NOMO-1 treated with dmso at 0.1 percent for 144 hours (cell line): ENCODE results near the gene MTHFD1.
"Not testable (repeated sequence)": the region's sequence is repeated elsewhere in the genome, so short reads cannot be mapped to it uniquely, and the experiment has no call there.

ENCODE experiments used
- DNase-seq: peaks from one replicate; lab custom pipeline; 2025; ENCODE audit not compliant: unreplicated experiment; lab: John Stamatoyannopoulos, UW

Gene MTHFD1

DNA sequence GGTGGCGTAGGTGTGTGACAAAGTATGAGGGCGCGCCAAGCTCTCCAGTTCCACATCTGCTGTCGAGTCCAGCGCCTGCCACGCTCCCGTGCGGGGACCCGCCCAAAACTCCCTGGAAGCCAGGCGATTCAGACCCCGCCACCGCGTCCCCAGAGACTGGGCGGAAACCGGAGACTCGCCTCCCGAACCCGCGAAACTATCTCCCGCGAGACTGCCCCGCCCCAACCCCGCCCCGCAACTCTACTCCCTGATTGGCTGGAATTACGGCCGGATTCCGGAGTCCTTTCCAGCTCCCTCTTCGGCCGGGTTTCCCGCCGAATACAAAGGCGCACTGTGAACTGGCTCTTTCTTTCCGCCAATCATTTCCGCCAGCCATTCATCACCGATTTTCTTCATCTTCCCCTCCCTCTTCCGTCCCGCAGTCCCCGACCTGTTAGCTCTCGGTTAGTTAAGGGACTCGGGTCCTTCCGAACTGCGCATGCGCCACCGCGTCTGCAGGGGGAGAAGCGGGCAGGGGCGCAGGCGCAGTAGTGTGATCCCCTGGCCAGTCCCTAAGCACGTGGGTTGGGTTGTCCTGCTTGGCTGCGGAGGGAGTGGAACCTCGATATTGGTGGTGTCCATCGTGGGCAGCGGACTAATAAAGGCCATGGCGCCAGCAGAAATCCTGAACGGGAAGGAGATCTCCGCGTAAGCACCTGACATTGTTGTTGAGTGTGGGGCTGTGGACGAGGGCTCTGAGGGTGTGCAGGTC lies at the start of gene MTHFD1:
MTHFD1 (plus strand) TSS at position 572 of the 751 bp plus-strand sequence; CDS start at position 647, 75 bp downstream.
- peak; percentile 98 for DNase-seq

DNA sequence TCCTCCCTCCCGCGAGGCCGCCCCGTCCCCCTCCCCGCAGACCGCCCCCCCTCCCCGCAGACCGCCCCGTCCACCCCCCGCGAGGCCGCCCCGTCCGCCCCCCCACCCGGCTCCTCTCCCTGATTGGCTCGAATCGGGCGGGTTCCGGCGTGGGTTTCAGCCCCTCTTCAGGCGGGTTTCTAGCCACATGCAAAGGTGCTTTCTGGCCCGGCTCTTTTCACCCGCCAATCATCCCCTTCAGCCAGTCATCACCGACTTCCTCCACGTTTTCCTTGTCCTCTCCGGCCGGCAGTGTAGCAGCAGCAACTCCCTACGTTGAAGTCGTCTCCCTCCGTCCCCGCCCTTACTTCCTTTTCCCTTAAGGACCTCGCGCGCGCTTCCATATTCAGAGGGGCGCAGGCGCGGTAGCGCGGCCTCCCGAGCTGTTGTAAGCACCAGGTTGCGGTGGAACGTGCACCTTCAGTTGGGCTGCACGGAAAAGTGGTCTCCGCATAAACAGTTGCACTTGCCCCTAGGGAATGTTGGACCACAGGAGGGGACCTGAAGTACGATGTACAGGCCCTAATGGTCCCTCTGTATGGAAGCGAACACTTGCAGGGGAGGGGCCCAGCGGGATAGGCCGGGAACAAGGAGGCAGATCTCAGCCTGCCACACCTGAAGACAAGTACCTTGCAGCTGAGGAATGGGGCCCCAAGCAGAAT lies 49.4 kb upstream of the MTHFD1 start:
- peak; percentile 99 for DNase-seq

DNA sequence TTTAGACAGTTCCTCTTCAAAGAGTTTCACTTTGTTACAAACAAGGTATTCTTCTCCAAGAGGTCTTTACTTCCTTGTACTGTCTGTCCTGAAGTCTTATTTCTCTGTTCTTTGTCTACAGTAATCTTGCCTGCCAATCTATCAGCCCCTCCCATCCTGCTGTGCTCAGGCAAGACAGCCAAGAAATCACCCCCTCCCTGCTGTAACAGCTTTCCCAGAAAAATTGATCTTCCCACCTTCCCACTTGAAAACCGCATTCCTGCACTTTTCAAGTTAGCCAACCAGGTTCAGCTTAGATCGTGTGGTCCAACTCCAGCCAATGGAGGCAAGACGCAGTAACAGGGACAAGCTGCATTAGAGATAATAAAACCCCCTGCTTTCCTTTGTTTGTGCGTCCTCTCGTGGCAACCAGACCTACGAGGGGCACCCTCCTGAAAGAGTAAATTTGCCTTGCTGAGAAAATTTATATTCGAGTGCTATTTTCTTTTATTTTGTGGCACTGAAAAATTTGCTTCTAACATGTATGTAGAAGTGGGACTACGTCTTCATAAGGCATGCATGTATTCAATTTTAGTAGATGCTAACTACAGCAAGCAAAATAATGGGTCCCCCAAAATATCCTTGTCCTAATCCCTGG lies 47.5 kb upstream of the MTHFD1 start:
- DNase-seq, result no peak

DNA sequence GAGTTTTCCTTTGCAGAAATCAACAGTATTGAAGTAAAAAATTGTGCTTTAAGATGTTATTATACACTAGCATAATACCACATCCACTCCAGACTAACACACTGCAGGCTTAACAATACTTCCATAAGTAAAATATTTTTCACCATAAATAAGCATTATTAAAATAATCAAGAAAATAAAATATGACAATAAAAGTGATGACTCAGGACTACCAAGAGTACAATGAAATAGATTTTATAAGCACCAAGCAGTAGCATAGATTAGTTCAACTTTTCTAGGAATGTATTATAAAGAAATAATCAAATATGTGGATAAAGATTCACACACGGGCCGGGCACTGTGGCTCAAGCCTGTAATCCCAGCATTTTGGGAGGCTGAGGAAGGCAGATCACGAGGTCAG lies 40.4 kb upstream of the MTHFD1 start:
- no peak for DNase-seq

DNA sequence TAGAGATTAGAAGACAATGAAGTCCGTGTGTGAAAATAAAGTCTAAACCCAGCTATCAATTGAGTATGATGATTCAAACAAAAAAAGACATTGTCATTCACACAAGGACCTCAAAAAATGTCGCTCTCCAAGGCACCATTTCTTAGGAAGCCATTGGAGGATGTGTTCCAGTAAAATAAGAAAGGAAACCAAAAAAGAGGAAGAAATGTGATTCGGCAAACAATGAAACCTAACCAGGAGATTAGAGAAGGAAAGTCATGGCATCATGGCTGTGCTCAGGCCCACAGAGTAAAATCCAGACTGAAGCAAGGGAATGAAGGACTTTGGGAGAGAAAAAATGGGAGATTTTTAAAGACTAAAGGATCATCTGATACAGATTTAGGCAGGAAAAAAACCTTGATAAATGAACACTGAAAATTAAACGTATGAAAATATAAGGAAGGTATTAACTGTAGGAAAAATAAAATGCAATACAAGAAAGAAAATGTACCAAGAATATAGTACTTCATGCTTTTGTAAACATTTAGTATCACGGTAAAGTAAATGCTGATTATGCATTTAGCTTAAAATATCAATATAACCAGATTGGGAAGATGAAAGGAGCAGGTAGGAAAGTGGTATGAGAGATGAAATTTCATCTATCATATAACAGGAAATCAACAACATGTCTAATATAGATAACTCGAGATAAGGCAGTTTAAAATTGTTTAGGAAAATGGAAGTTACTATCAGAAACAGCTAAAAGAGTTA lies 38.2 kb upstream of the MTHFD1 start:
- no peak for DNase-seq

DNA sequence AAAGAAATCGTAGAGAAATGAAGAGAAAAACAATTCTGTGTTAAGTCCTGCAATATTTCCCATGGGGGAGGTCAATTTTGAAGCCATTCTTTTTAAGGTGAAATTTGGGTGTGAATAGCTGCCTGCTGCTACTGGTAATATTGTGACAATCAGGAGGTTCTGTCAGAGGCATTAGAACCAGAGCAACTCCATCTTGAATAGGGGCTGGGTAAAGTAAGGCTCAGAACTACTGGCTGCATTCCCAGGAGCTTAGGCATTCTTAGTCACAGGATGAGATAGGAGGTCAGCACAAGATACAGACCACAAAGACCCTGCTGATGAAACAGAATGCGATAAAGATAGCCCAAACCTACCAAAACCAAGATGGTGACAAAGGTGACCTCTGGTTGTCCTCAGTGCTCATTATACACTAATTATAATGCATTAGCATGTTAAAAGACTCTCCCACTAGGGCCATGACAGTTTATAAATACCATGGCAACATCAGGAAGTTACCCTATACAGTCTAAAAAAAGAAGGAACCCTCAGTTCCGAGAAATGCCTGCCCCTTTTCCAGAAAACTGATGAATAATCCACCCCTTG lies 24.8 kb upstream of the MTHFD1 start:
- DNase-seq, result no peak

DNA sequence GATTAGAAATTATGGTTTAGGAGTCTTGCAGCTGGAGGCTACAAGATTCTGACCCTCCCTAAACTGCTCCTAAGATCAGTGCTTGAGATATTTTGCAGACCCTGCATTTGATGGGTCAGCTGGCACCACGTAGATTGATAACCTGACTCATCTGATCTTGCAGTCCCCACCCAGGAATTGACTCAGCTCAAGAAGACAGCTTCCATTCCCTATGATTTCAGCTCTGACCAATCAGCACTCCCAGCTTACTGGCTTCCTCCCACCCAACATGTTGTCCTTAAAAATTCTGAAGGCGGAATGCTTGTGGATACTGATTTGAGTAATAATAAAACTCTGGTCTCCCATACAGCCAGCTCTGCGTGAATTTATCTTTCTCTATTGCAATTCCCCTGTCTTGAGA lies 23.2 kb upstream of the MTHFD1 start:
- no peak for DNase-seq

DNA sequence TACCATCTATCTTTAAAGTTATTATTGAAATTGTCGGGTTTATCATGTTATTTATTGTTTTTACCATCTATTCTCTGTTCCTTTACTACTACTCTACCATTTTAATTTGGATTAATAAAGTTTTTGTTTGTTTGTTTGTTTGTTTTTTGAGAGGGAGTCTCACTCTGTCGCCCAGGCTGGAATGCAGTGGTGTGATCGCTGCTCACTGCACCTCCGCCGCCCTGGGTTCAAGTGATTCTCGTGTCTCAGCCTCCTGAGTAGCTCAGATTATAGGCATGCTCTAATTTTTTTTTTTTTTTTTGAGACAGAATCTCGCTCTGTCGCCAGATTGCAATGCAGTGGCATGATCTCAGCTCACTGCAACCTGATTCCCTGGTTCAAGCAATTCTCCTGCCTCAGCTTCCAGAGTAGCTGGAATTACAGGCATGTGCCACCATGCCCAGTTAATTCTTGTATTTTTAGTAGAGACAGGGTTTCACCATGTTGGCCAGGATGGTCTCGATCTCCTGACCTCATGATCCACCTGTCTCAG lies 22.7 kb upstream of the MTHFD1 start:
- not testable (repeated sequence) for DNase-seq

DNA sequence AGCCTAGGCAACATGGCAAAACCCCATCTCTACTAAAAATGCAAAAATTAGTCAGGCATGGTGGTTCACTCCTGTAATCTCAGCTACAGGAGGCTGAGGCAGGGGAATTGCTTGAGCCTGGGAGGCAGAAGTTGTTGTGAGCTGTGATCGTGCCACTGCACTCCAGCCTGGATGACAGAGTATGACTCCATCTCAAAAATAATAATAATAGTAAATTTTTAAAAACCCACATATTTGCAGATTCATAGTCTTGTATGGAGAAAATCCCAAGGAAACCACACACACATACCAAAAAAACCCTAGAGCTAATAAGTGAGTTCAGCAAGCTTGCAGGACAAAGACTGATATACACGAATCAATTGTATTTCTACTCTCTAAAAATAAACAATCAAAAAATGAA lies 19.0 kb upstream of the MTHFD1 start:
- no peak for DNase-seq

DNA sequence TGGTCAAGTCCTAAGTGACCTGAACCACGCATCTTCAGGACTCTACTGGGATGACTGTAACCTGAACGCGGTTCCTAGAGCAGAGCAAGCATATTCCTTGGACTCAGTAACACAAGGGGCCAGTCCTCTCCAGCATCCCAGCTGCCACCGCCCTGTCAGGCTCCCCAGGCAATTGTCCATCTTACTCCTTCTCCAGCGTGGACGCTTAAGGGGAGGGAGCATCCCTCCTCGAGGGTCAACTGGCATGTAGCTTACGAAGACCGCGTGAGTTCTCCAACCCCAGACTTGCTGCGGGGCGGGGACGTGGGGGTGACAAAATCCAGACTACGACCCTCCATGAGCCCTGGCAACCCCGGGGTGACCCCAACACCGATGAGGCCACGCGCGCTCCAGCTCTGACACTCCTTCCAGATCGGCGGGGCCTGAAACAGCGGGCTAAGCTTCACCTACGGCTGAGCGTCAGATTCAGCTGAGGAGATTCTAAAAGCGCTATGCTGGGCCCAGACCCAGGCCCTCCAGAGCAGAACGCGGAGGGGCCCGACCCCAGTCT lies 846 bp upstream of the MTHFD1 start:
- DNase-seq, result no peak

DNA sequence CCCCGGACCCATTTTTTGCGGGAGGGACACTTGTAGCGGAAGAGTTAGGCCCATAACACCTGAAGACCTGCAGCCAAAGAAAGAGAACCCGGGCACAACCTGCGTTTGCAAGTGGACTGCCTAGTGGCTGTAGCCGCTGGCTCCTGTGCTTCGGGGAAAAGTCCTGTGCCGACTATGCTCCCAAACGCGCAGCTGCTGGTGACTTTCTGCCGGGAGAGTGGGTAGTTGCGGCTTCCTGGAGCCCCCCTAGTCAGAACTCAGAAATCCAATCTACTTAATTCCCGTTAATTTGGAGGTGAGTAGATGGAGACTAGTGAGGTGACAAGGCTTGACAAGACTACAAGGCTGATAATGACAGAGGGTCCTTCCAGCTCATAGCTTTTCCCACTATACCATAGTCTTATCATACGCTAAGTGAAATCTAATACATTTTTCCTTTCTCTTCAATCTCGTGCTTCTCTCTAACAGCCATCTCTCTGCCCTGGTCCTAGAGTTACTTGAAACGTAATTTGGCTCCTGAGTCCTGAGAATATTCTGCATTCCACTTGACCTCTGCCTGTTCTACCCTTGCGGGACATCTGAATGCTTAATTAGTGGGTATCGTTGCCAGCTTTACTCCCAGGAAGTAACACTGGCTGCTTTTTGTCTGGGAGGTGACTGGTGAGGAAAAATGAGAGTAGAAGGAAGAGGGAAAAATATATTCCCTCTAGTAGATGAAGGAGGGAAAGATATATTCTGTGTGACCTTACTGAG lies 556 bp downstream of the MTHFD1 start:
- no peak for DNase-seq

DNA sequence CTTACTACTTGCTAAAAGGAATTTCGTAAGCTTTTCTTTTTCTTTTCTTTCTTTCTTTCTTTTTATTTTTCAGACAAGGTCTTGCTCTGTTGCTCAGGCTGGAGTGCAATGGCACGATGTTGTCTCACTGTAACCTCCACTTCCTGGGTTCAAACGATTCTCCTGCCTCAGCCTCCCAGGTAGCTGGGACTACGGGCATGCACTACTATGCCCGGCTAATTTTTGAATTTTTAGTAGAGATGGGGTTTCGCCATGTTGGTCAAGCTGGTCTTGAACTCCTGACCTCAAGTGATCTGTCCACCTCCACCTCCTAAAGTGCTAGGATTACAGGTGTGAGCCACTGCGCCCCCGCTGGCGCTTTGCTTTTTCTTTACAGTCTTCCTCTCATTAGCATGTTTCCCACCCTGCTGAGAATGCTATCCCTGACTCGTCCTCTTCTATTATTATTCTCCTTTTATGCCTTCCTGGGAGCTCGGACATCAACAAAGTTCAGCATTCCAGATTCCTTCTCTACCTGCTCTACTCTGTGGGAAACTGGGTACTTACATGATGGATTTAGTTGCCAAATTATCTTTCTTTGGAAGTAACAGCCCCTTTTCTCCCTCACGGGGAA lies 3.1 kb downstream of the MTHFD1 start:
- DNase-seq, result no peak

DNA sequence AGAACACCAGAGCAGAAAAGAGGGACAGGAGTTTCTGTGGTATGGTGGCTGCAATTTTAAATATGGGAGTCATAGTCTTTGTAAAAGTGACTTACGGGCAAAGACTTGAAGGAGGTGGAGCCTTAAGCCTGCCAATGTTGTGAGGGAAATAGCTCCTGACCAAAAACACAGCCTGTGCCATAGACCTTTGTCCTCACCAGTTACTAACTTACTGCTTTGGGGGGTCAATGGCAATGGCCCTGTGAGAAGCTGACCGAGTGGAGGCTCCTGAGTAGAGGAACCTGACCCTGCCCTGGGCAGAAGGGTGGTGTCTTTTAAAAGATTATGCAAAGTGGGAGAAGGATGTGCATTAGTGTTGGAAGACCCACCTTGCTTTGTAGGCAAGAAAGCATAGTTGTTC lies 3.8 kb downstream of the MTHFD1 start:
- no peak for DNase-seq

DNA sequence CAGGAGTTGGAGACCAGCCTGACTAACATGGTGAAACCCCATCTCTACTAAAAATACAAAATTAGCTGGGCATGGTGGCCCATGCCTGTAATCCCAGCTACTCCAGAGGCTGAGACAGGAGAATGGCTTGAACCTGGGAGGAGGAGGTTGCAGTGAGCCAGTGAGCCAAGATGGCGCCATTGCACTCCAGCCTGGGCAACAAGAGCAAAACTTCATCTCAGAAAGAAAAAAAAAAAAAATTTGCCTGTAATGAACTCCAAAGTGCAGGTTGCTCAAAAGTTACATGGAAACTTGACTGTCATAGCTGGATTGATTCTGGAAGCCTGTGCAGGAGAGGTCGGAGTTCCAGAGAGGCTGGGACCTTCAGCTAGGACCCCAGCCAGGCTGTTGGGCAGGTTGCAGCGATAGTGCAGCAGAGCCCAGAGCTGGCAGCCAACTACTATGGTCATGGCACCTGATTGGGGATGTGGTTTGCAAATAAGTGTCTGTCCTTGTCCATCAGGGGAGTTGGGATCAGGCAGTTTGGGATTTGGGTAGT lies 5.1 kb downstream of the MTHFD1 start:
- DNase-seq, result not testable (repeated sequence)

DNA sequence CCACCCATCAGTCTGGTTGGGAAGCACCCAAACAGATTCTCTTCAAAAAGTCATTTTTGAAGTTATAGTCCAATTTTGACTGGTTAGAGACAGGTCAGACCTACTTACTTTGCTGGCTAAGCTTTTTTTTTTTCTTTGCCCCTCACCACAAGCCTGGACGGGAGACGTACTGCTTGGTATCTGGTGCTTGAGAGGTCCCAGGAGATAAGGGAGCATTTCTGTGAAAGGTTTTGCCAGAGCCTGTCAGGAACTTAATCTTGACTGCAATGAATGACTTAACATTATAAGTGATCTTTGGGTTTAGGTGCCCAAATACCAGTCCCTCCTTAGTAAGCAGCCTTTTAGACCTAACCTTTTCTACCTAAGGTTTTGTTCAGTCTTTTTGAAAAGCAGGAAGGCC lies 6.3 kb downstream of the MTHFD1 start:
- no peak for DNase-seq

DNA sequence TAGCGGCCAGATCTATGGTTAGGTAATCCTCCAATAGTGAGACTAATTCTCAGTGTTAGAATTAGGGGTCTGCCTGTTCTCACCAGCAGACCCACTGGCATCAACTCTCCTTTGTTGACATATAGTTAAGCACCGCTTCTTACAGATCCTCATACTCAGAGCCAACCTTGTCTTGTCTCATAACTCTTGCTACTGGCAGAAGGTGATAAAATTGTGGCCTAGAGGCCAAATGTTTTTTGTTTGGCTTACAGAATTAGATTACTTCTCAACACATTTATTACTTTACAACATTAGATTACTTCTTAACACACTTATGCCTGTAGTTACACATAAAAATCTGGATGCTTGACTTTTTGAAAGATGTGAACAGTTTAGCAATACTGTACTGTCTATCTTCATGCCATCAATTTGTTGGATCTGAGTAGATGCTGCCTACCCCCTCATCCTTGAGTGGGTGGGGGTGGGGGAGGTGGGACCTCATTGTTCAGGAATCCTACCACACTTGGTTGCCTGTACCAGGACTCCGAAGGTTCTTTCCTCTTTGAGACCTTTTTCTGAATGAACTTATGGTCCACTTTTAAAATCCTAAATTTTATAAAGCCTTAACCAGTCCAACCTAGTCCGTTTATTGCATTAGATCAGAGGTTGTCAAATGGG lies 7.0 kb downstream of the MTHFD1 start:
- DNase-seq, result no peak

DNA sequence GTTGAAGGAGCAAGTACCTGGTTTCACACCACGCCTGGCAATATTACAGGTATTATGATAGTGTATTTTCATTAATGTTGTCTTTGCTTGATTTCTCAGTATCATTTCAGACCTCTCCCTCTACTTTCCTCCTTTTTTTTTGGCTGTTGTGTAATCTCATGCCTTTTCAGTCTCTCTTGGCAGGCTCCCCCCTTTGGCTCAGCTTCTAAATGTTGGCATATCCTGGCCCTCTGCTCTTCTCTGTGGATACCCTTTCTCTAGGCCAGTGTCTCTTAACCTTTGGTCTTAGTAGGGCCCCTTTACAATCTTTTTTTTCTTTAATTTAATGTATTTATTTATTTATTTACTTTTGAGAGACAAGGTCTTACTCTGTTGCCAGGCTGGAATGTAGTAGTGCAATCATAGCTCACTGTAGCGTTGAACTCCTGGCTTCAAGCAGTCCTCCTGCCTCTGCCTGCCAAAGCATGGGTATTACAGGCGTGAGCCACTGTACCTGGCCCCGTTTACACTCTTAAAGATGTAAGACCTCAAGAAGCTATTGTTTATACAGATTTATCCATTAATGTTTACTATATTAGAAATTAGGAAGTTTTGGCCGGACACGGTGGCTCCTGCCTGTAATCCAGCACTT lies 12.8 kb downstream of the MTHFD1 start:
- no peak for DNase-seq

DNA sequence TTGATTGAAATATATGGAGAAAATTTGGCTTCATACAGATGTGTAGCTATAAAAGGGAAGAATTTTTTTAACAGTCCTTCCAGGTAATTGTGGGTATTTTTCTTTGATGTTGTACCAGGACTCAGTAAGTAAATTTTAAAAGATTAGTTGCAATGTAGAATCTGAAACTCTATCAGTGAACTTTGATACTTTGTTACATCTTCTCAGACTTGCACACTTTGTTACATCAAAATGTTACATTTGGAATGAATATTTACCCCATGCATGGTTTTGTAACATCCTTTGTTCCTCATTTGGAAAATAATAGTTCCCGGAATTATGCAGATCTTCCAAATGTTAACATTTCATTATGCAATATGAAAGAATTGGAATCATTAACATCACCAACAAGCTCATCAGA lies 13.8 kb downstream of the MTHFD1 start:
- no peak for DNase-seq
